Measurements from ENCODE around the gene STARD3NL.
"Not testable (repeated sequence)": the region's sequence is repeated elsewhere in the genome, so short reads cannot be mapped to it uniquely, and the experiment has no call there.

STARD3NL gene

GRCh38 chr7:38270405-38270804 is 92.4 kb downstream of the STARD3NL start:
- DNase-seq, result not testable (repeated sequence)

- no peak for DNase-seq
Measured at GRCh38 chr7:38273286-38273995, 95.4 kb downstream of the STARD3NL start, which contains the start of gene TARP. Gene TARP, minus strand, starts transcription at chr7:38273636.

GRCh38 chr7:38274486-38274885 is 96.4 kb downstream of the STARD3NL start:
- DNase-seq, result no peak

- no peak for DNase-seq
Measured at GRCh38 chr7:38274927-38275620, 97.0 kb downstream of the STARD3NL start.

GRCh38 chr7:38276096-38276877 is 98.2 kb downstream of the STARD3NL start:
- DNase-seq, result no peak

GRCh38 chr7:38280000-38280399 is 102.0 kb downstream of the STARD3NL start:
- no peak for DNase-seq

Data from NCI-H748 treated with DMSO at 0.1 percent for 48 hours (cell line).